ENCODE results near the gene SFTA2.
"Not testable (repeated sequence)": the region's sequence is repeated elsewhere in the genome, so short reads cannot be mapped to it uniquely, and the experiment has no call there.

The SFTA2 gene

GRCh38 chr6:30912746-30913520 lies 19.0 kb downstream of the SFTA2 start:
- DNase-seq = no peak

- not testable (repeated sequence) for DNase-seq
These were observed 21.5 kb downstream of the SFTA2 start for GRCh38 chr6:30910473-30910872.

- no peak for DNase-seq
These were observed 23.3 kb downstream of the SFTA2 start for GRCh38 chr6:30908700-30909099.

- peak; percentile 99 to 100 for DNase-seq
These were observed 24.0 kb downstream of the SFTA2 start, which contains the start of gene GTF2H4 for GRCh38 chr6:30907758-30908591. Gene GTF2H4 (plus strand): TSS chr6:30908207.

GRCh38 chr6:30907290-30907757 lies 24.6 kb downstream of the SFTA2 start:
- not testable (repeated sequence) for DNase-seq

GRCh38 chr6:30903236-30903635 lies 28.7 kb downstream of the SFTA2 start:
- DNase-seq = peak in 1 of 2 donors; percentile 12

- DNase-seq = no peak
These were observed 29.3 kb downstream of the SFTA2 start for GRCh38 chr6:30902709-30903108.

GRCh38 chr6:30902196-30902595 lies 29.8 kb downstream of the SFTA2 start:
- not testable (repeated sequence) for DNase-seq

GRCh38 chr6:30901436-30901835 lies 30.5 kb downstream of the SFTA2 start:
- no peak for DNase-seq

GRCh38 chr6:30900863-30901417 lies 31.0 kb downstream of the SFTA2 start:
- DNase-seq = no peak

- no peak for DNase-seq
These were observed 33.1 kb downstream of the SFTA2 start for GRCh38 chr6:30898750-30899360.

- DNase-seq = no peak
These were observed 34.1 kb downstream of the SFTA2 start for GRCh38 chr6:30897882-30898281.

- DNase-seq = no peak
These were observed 35.4 kb downstream of the SFTA2 start for GRCh38 chr6:30896541-30896940.

- no peak for DNase-seq
These were observed 36.6 kb downstream of the SFTA2 start for GRCh38 chr6:30895343-30895742.

GRCh38 chr6:30894935-30895334 lies 37.0 kb downstream of the SFTA2 start:
- DNase-seq = no peak

- no peak for DNase-seq
These were observed 37.6 kb downstream of the SFTA2 start for GRCh38 chr6:30894381-30894780.

GRCh38 chr6:30893666-30894065 lies 38.3 kb downstream of the SFTA2 start:
- DNase-seq = no peak

- no peak for DNase-seq
These were observed 38.9 kb downstream of the SFTA2 start for GRCh38 chr6:30893001-30893591.

- DNase-seq = no peak
These were observed 40.0 kb downstream of the SFTA2 start for GRCh38 chr6:30891816-30892538.

GRCh38 chr6:30891450-30891723 lies 40.6 kb downstream of the SFTA2 start:
- DNase-seq = no peak

GRCh38 chr6:30890646-30891449 lies 41.1 kb downstream of the SFTA2 start:
- no peak for DNase-seq
